GM12878 (cell line): ENCODE data around the gene CPLX1.

Experiments
- ASH2L ChIP-seq: fragments of 300-600, 200-600 bp; sonication (generic); IDR thresholded peaks from 2 replicates; pipeline ENCODE4 v1.6.1; 2017; ENCODE audit warnings: low read depth, mild to moderate bottlenecking, borderline replicate concordance
- ATF7 ChIP-seq: fragments of 450-650 bp; IDR thresholded peaks from 2 replicates; pipeline ENCODE4 v1.6.1; 2016; ENCODE audit warnings: low read depth, mild to moderate bottlenecking
- CEBPB ChIP-seq, 2 experiments: fragments of 150-350 bp in 1 of 2; IDR thresholded peaks; 2 replicates each; pipeline ENCODE4 v1.6.1; 2012 to 2014; ENCODE audit warnings: low read depth in 2 of 2, low read length in 2 of 2, borderline replicate concordance in 1 of 2, inconsistent platforms in 1 of 2
- CHD2 ChIP-seq: IDR thresholded peaks from 2 replicates; pipeline ENCODE4 v1.6.1; 2011; ENCODE audit warnings: low read depth, low read length, improper control_type of control experiment, borderline replicate concordance
- CTCF ChIP-seq, 3 experiments: IDR thresholded peaks in 2 of 3; conservative IDR thresholded peaks in 1 of 3; 2 replicates each; pipeline ENCODE4 v1.5.1; 2011; ENCODE audit warnings: low read depth in 3 of 3, low read length in 3 of 3, mild to moderate bottlenecking in 3 of 3, control low read depth in 2 of 3, moderate library complexity in 2 of 3, inconsistent platforms in 1 of 3, mixed read lengths in 1 of 3; ENCODE audit not compliant: control insufficient read depth in 2 of 3, insufficient read depth in 1 of 3; ENCODE audit errors: extremely low read depth in 1 of 3
- EZH2 ChIP-seq: IDR thresholded peaks from 2 replicates; pipeline ENCODE4 v1.6.1; 2012; ENCODE audit warnings: low read depth, mild to moderate bottlenecking, control low read depth, inconsistent platforms, low read length, borderline replicate concordance; ENCODE audit not compliant: control insufficient read depth
- HDAC6 ChIP-seq: fragments of 200-600 bp; sonication (generic); IDR thresholded peaks from one replicate; pipeline ENCODE4 v1.8.0; 2017; ENCODE audit warnings: antibody characterized with exemption; ENCODE audit not compliant: unreplicated experiment
- JUNB ChIP-seq: IDR thresholded peaks from 2 replicates; pipeline ENCODE4 v1.6.1; 2016; ENCODE audit warnings: antibody characterized with exemption, mild to moderate bottlenecking
- RAD51 ChIP-seq: fragments of 450-650 bp; IDR thresholded peaks from 2 replicates; pipeline ENCODE4 v1.6.1; 2016; ENCODE audit warnings: moderate library complexity, mild to moderate bottlenecking, inconsistent platforms
- RBBP5 ChIP-seq: fragments of 200-600 bp; sonication (generic); conservative IDR thresholded peaks from 2 replicates; pipeline ENCODE4 v1.6.1; 2016
- RFX5 ChIP-seq: IDR thresholded peaks from 2 replicates; pipeline ENCODE4 v1.6.1; 2011; ENCODE audit warnings: low read depth, low read length, improper control_type of control experiment
- SMAD1 ChIP-seq: fragments of 450-650 bp; IDR thresholded peaks from 2 replicates; pipeline ENCODE4 v1.6.1; 2018; ENCODE audit warnings: mild to moderate bottlenecking, low read depth; ENCODE audit not compliant: partially characterized antibody
- SMAD5 ChIP-seq: IDR thresholded peaks from 2 replicates; pipeline ENCODE4 v1.6.1; 2016; ENCODE audit warnings: antibody characterized with exemption, low read depth
- SP1 ChIP-seq: IDR thresholded peaks from one replicate; pipeline ENCODE4 v1.6.1; 2011; ENCODE audit warnings: low read depth, low read length

- TF ChIP-seq ATF7, result no peak
- TF ChIP-seq SMAD5, result no peak
- no peak for TF ChIP-seq ASH2L
- no peak for TF ChIP-seq CTCF (IDR thresholded peaks at IDR 0.05 in 2 of 3, conservative IDR thresholded peaks at IDR 0.05 in 1 of 3; ENCODE audit: control insufficient read depth in 2 of 3, extremely low read depth in 1 of 3, insufficient read depth in 1 of 3, low read depth in 3 of 3, low read length in 3 of 3)
- no peak for TF ChIP-seq EZH2
- TF ChIP-seq HDAC6, result no peak
- no peak for TF ChIP-seq RFX5
- TF ChIP-seq CHD2, result no peak
- no peak for TF ChIP-seq JUNB
- no peak for TF ChIP-seq SMAD1
- TF ChIP-seq RBBP5, result no peak
- TF ChIP-seq CEBPB (IDR thresholded peaks at IDR 0.05; ENCODE audit: borderline replicate concordance in 1 of 2, low read depth in 2 of 2, low read length in 2 of 2), result no peak
- TF ChIP-seq RAD51, result no peak
- no peak for TF ChIP-seq SP1
Observed at GRCh38 chr4:769511-769910, 56.4 kb downstream of the CPLX1 start.
